ENCODE data around the gene EIF4H.
"Not testable (repeated sequence)": the region's sequence is repeated elsewhere in the genome, so short reads cannot be mapped to it uniquely, and the experiment has no call there.

Gene EIF4H

DNA sequence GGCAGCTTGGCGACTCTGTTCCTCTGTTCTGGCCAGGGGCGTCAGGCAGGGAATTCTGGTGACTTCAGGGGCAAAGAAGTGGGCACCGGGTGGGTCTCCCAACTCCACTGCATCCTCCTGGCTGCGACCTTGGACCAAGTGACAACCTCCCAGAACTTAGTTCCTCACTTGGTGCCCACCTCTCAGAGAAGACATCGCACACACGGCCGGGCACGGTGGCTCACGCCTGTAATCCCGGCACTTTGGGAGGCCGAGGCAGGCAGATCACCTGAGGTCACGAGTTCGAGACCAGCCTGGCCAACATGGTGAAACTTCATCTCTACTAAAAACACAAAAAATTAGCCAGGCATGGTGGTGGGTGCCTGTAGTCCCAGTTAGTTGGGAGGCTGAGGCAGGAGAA, 50.8 kb downstream of the EIF4H start:
- DNase-seq (ENCODE audit: low read depth): not testable (repeated sequence)

DNA sequence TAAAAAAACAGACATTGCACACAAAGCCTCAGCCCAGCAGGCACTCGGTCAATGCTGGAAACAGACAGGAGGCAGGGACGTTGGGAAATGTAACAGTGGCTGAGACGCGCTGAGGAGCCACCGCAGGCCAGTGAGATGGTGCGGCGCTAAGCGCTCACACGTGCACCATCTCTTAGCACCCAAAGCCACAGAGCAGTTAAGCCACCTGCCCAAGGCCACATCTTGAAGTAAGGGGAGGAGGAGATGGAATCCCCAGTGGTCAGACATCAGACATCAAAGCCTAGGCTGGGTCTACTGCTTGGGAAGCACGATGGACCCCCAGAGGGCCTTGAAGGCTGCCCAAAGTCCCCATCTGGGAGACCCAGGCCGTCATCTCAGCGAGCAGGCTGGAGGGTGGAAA, 51.2 kb downstream of the EIF4H start:
- DNase-seq (ENCODE audit: low read depth): no peak

DNA sequence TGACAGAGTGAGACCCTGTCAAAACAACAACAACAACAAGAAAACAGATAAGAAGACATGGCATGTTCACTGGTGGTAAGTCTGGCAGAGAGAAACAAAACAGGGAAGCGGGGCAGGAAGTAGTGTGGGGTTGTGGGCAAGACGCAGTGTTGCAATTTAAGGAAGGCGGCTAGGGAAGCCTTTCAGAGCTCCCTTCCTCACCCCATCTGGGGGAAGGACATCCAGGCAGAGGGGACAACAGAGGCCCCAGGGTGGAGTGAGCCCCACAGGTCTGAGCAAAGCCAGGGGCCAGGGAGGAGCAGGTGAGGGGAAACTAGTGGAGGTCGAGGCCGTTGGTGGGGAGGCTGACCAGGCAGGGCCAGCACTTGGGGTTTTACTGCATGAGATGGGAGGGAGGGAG, 52.5 kb downstream of the EIF4H start:
- no peak for DNase-seq (ENCODE audit: low read depth)

DNA sequence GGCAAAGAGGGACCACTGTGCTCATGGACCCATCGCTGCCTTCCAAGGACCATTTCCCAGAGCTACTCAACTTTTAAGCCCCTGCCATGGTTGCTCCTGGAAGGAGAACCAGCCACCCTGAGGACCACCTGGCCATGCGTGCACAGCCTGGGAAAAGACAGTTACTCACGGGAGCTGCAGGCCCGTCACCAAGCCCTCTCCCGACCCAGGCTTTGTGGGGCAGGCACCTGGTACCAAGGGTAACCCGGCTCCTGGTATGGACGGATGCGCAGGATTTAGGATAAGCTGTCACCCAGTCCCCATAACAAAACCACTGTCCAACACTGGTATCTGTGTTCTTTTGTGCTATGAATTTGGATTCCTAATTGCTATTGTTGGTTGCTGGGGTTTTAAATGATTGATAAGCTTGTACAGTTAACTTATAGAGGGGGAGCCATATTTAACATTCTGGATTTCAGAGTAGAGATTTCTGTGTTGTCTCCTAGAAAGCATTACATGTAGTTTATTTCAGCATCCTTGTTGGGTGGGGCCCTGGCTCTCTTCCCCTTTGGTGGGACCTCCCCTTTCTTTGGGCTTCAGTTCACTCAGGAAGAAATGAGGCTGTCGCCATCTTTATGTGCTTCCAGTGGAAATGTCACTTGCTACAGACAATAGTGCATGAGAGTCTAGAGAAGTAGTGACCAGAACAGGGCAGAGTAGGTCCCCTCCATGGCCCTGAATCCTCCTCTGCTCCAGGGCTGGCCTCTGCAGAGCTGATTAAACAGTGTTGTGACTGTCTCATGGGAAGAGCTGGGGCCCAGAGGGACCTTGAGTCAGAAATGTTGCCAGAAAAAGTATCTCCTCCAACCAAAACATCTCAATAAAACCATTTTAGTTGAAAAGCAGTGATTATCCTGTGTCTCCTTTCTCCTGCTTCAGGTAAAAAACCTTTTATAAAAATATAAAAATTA, 55.1 kb downstream of the EIF4H start:
- DNase-seq (ENCODE audit: low read depth): no peak

DNA sequence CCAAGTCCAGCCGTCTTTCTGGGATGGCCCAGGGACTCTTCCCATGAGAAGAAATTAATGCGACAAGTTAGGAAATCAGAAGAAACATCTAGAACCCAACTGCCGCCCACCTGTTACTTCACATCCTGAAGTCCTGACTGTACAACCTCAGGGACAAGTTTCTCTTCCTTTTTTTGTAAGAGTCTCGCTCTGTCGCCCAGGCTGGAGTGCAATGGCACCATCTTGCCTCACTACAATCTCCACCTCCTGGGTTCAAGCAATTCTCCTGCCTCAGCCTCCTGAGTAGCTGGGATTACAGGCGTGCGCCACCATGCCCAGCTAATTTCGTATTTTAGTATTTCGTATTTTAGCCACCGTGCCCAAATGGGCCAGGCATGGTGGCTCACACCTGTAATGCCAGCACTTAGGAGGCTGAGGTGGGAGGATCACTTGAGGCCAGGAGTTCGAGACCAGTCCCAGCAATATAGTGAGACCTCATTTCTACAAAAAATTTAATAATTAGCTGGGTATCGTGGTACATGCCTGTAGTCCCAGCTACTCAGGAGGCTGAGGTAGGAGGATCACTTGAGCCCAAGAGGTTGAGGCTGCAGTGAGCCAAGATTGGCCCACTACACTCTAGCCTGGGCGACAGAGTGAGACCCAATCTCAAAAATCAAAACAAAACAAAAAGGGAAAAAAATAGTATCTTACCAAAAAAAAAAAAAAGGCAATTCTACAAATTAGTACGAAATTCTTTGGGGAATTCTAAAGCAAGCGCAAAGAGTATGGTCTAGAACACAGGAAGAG, 56.5 kb downstream of the EIF4H start:
- DNase-seq (ENCODE audit: low read depth): no peak

DNA sequence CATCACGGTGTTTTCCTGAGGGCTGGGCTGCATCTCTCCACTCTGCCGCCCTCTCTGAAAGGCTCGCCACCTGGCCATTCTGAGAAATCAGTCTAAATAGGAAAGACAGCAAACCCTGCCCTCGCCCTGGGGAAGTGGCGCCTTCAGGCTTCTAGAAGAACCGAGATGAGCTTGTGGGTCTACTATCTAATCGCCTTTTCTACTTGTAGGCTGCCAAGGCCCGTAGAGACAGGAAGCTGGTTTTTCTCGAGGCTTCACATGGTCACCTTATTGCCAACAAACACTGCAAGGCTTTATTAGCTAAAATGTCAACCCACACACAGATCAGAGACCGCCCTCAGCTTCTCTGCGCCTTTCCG, 57.1 kb downstream of the EIF4H start:
- no peak for DNase-seq (ENCODE audit: low read depth)

DNA sequence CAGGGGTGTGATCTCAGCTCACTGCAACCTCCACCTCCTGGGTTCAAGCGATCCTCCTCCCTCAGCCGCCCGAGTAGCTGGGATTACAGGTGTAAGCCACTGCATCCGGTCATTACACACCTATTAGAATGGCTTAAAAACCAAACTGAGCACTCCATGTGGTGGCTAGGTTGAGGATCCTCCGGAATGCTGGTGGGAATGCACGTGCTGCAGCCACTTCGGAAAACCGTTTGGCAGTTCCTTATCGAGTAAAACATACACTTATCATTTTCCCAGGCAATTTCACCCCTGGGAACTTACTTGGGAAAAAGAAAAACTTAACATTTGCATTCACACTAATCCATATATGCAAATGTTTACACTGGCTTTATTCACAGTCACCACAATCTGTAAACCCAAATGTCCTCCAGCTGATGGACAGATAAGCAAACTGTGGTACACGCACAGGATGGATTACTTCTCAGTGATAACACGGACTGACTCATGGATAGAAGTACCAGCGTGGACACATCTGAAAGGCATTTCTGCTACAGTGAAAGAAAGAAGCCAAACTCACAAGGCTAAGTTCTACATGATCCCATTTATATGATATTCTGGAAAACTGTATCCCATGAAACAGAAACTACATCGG, 59.6 kb downstream of the EIF4H start:
- DNase-seq (ENCODE audit: low read depth): no peak

DNA sequence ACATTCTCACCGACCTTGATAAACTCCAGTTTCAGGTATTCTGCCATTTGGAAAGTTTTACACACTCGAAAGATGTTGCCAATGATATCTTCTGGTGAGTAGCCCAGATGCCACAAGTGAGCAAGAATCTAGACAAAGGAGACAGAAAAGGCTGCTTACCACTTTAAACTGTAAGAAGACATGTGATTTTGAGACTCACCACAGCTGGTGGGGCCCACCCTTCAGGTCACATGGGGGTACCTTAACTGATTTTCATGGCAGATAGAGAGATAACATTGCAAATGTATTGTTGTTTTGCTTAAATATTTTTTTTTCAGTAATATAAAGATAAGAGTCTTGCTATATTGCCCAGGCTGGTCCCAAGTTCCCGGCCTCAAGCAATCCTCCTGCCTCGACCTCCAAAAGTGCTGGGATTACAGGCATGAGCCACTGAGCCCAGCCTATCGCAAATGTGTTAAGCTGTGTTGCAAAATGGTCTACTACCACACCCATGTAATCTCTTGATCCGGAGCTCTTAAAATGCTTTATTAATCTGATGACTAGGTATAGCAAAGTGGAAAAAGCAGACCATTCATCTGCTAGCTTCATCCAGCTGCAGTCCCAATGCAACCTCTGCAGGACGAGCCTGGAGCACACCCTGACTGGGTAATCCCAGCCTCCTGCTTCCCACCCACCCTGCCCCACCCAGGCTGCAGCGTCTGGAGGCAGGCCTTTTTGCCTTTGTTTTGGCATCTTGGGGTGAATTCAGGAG, 61.5 kb downstream of the EIF4H start:
- DNase-seq (ENCODE audit: low read depth): no peak

DNA sequence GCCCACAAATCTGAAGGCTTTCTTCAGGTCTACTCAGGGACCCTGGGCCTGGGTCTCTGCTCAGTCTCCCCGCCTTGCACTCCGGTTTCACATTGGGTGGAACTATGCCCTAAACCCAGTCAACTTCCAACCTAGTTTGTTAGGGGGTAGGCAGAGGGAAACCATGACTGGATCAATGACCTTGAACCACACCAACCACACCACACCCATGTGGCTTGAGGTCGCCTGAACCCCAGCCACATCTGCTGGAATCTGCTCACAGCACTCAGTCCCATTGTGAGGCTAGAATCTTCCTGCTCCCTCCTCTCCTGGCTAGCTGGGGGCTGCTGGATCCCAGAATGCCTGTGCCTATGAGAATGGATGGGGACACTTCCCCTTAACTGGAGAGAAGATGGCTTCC, 62.1 kb downstream of the EIF4H start:
- no peak for DNase-seq (ENCODE audit: low read depth)

DNA sequence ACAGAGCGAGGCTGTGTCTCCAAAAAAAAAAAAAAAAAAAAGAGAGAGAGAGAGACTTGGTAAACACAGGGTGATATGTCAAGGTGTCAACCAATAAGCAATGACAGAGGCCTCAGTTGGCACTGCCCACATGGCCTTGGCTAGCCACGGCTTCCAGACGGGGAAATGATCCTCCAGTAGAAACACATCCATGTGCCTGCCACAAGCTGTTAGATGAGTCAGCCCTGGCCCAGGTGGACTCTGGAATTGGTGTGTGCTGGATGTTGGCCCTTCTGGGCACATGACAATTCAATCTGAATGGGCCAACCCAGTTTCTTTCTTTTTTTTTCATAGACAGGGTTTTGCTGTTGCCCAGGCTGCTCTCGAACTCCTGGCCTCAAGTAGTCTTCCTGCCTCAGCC, 66.3 kb downstream of the EIF4H start:
- no peak for DNase-seq (ENCODE audit: low read depth)

DNA sequence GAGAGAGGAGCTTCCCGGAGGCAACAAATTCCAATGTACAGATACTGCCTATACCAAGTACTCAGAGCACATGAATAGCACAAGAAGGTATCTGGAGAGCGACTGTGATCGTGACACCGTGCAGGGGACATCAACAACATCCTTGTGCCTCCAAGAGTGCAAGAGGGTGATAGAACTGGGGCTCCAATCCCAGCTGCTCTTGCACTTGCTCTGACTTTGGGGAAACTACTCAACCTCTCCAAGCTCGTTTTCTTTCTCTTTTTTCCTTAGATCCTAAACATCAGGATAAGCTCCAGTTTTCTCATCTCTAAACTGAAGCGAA, 67.9 kb downstream of the EIF4H start:
- no peak for DNase-seq (ENCODE audit: low read depth)

DNA sequence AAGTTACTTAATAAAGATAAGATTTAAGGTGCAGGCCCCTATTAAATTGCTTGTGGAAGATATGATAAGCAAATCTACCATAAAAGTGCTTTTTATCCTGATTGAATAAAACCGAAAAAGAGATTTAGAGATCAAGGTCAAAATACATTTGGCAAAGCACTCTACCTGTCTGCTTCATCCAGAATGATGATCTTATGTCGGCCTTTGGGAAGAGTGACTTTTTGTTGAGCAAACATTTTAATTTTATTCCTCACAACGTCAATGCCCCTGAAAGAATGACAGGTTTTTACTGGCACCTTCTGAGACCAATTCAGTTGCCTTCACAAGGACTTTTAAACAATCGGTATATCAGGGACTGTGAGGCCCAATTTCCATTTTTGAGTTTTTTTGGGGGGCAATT, 72.3 kb downstream of the EIF4H start:
- no peak for DNase-seq (ENCODE audit: low read depth)
